Mucosa of stomach (tissue), 1 donor: ENCODE data around the gene PRORP.
"Not testable (repeated sequence)": the region's sequence is repeated elsewhere in the genome, so short reads cannot be mapped to it uniquely, and the experiment has no call there.

Source experiments
- H3K27me3 ChIP-seq: one replicate; pipeline ENCODE4 v1.7.0; 2013; ENCODE audit warnings: mild to moderate bottlenecking, low read length; ENCODE audit not compliant: control insufficient read depth, insufficient read depth
- H3K36me3 ChIP-seq: one replicate; pipeline ENCODE4 v1.7.0; 2013; ENCODE audit warnings: low read length; ENCODE audit not compliant: control insufficient read depth, insufficient read depth
- H3K4me1 ChIP-seq: one replicate; pipeline ENCODE4 v1.7.0; 2013; ENCODE audit warnings: mild to moderate bottlenecking, low read length; ENCODE audit not compliant: control insufficient read depth, insufficient read depth
- H3K4me3 ChIP-seq: one replicate; pipeline ENCODE4 v1.7.0; 2013; ENCODE audit warnings: low read length
- H3K9ac ChIP-seq: one replicate; pipeline ENCODE4 v1.7.0; 2013; ENCODE audit warnings: mild to moderate bottlenecking, low read length, moderate library complexity
- H3K9me3 ChIP-seq: one replicate; pipeline ENCODE4 v1.7.0; 2013; ENCODE audit warnings: mild to moderate bottlenecking, low read length, moderate library complexity; ENCODE audit not compliant: control insufficient read depth
- donor health status: Pancreatic carcinoma.

The PRORP gene

GRCh38 chr14:35121887-35122695, at the start of gene PRORP, which contains the start of gene PPP2R3C:
Gene PRORP (plus strand): TSS chr14:35122552. CDS start chr14:35123246, 694 bp downstream.
Gene PPP2R3C (minus strand): TSS chr14:35121990. CDS start chr14:35121959, 31 bp downstream.
- no peaks in the 10 kb centered on the region for H3K36me3 ChIP-seq
- no peaks in the 10 kb centered on the region for H3K9me3 ChIP-seq
- peak within 1 kb of the TSS; percentile 88 for H3K4me3 ChIP-seq
- peak within 1 kb of the TSS; percentile 95 for H3K9ac ChIP-seq
- H3K4me1 ChIP-seq = peaks cover 9% of the 10 kb centered on the region
- H3K27me3 ChIP-seq = no peaks in the 10 kb centered on the region

DNA sequence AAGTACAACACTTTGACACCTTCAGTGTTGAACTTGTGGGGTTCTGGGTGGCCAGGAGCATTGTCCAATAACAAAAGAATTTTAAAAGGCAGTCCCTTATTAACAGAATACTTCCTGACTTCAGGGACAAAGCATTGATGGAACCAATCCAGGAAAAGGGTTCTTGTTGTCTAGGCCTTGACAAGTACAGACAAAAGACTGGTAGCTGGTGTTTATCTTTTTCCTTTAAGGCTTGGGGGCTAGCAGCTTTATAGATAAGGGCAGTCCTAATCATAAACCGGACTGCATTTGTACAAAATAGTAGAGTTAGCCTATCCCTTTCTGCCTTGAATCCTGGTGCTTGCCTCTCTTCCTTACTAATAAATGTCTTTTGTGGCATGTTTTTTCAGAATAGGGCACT, 48.9 kb upstream of the PRORP start:
- Histone ChIP-seq H3K4me3 (no peak overlapping the region), H3K9ac (no peak overlapping the region), H3K36me3 (no peaks in the 10 kb centered on the region), H3K27me3 (no peaks in the 10 kb centered on the region), H3K4me1 (no peaks in the 10 kb centered on the region), H3K9me3 (no peaks in the 10 kb centered on the region)

GRCh38 chr14:35078082-35078481, 44.3 kb upstream of the PRORP start:
- Histone ChIP-seq H3K36me3 (no peaks in the 10 kb centered on the region), H3K9me3 (no peaks in the 10 kb centered on the region), H3K9ac (no peak overlapping the region), H3K4me1 (no peaks in the 10 kb centered on the region), H3K27me3 (no peaks in the 10 kb centered on the region), H3K4me3 (no peak overlapping the region)

- no peak overlapping the region for H3K9ac ChIP-seq
- no peaks in the 10 kb centered on the region for H3K27me3 ChIP-seq
- no peaks in the 10 kb centered on the region for H3K9me3 ChIP-seq
- no peaks in the 10 kb centered on the region for H3K36me3 ChIP-seq
- no peaks in the 10 kb centered on the region for H3K4me1 ChIP-seq
- no peak overlapping the region for H3K4me3 ChIP-seq
Measured at GRCh38 chr14:35079742-35080141, 42.6 kb upstream of the PRORP start.

- no peaks in the 10 kb centered on the region for H3K36me3 ChIP-seq
- H3K4me3 ChIP-seq = no peak overlapping the region
- H3K9me3 ChIP-seq = no peaks in the 10 kb centered on the region
- H3K4me1 ChIP-seq = no peaks in the 10 kb centered on the region
- H3K27me3 ChIP-seq = no peaks in the 10 kb centered on the region
- no peak overlapping the region for H3K9ac ChIP-seq
Measured at GRCh38 chr14:35083530-35084150, 38.7 kb upstream of the PRORP start.

DNA sequence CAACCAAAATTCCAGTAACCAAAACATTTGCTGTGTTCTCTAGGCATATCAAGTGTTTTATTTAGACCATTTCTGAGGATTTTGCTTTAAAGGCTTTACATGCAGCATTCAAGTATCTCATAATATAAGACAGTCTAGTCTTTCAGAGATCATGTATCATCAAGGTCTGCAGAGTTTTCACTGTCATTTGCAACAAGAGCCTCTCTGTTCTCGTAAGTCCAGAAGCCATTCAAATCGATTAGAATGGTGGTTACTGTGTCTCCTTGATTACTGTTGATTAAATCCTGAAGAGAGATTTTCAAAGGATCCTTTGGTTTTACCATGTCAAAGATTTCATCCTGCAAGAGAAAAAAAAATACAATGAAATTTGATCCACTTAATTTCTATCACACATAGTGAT, 36.9 kb upstream of the PRORP start:
- H3K36me3 ChIP-seq = no peaks in the 10 kb centered on the region
- H3K4me1 ChIP-seq = no peaks in the 10 kb centered on the region
- H3K27me3 ChIP-seq = no peaks in the 10 kb centered on the region
- no peak overlapping the region for H3K9ac ChIP-seq
- no peaks in the 10 kb centered on the region for H3K9me3 ChIP-seq
- no peak overlapping the region for H3K4me3 ChIP-seq

DNA sequence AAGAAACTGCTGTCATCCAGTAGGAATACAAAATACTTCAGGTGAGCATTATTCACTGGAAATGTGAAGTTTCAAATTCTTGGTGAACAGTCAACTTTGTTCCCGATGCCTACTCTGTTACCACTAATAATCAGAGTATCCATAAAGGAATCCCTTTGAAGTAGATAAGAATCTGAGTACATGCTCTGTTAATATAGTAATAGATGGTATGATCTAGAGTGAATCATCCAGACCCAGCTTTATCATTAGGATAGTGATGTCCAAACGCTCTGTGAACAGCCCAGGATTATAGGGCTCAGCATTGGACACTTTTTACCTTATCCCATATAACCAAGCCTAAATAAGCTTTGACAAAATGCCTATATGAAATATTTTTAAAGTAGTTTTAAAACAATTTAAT, 33.8 kb upstream of the PRORP start:
- no peak overlapping the region for H3K4me3 ChIP-seq
- no peak overlapping the region for H3K9ac ChIP-seq
- H3K36me3 ChIP-seq = no peaks in the 10 kb centered on the region

GRCh38 chr14:35094645-35095044, 27.7 kb upstream of the PRORP start:
- not testable (repeated sequence) for H3K9me3 ChIP-seq, H3K4me3 ChIP-seq, H3K4me1 ChIP-seq, H3K36me3 ChIP-seq, H3K9ac ChIP-seq, H3K27me3 ChIP-seq

More for the DNA sequence above, 33.8 kb upstream of the PRORP start:
- H3K27me3 ChIP-seq = no peaks in the 10 kb centered on the region
- no peaks in the 10 kb centered on the region for H3K4me1 ChIP-seq
- no peaks in the 10 kb centered on the region for H3K9me3 ChIP-seq

- Histone ChIP-seq H3K9me3 (no peaks in the 10 kb centered on the region), H3K36me3 (peaks cover 10% of the 10 kb centered on the region), H3K27me3 (no peaks in the 10 kb centered on the region), H3K9ac (no peak overlapping the region), H3K4me3 (no peak overlapping the region), H3K4me1 (no peaks in the 10 kb centered on the region)
Measured at GRCh38 chr14:35107866-35108265, 14.5 kb upstream of the PRORP start.

GRCh38 chr14:35112641-35113040, 9.7 kb upstream of the PRORP start:
- Histone ChIP-seq H3K4me3 (no peak overlapping the region), H3K4me1 (no peaks in the 10 kb centered on the region), H3K27me3 (no peaks in the 10 kb centered on the region), H3K9ac (no peak overlapping the region), H3K9me3 (no peaks in the 10 kb centered on the region), H3K36me3 (peaks cover 14% of the 10 kb centered on the region)

DNA sequence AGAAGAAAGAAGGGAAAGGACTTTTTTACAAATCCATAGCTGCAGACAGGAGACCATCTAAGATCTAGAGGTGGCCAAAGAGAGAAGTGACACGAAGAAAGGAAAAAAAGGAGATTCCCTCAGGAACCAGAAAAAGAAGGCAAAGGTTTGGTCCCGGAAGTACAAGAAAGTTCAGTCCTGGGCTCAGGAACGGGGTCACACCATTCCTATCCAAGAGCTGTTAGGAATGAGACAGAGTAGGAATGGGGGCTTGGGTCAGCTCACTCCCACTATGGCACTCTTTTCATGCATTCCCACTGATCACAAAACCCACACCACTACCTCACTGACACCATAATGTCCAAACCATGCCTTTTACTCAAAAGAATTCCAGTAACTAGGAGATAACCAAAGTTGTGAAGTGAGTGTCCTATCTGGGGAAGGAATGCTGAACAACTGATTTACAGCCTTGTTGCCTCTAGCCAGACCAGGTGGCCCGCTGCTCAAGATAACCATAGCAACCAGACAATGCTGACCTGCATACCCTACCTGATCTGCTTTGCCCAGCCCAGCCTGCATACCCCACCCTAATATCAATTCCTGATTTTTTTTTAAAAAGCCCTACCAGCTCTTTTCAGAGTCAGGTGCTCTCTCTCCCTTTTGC, 8.9 kb upstream of the PRORP start:
- Histone ChIP-seq H3K27me3 (no peaks in the 10 kb centered on the region), H3K36me3 (peaks cover 14% of the 10 kb centered on the region), H3K4me1 (no peaks in the 10 kb centered on the region), H3K9me3 (no peaks in the 10 kb centered on the region), H3K4me3 (no peak overlapping the region), H3K9ac (no peak overlapping the region)

DNA sequence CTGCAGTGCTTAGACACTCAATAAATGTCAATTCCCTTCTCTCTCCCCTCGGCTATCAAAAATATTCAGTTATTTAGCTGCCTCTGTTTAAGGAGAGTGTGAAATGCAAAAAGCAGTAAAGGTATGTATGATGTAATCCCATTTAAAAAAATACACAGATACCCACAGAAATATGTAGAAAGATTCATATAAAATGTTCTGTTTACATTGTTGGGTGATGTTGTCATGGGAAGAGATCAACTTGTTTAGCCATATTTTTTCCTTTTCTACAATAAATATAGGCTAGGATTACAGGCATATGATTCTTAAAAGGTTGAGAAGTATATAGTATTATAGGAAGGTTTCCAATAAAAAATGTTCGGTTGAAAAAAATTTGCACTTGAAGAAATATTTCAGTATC, 8.3 kb upstream of the PRORP start:
- no peak overlapping the region for H3K4me3 ChIP-seq
- H3K9me3 ChIP-seq = no peaks in the 10 kb centered on the region
- no peaks in the 10 kb centered on the region for H3K4me1 ChIP-seq
- peaks cover 14% of the 10 kb centered on the region for H3K36me3 ChIP-seq
- H3K27me3 ChIP-seq = no peaks in the 10 kb centered on the region
- no peak overlapping the region for H3K9ac ChIP-seq
